Putamen (tissue), 1 donor: ENCODE measurements around the gene NAPA.
"Not testable (repeated sequence)": the region's sequence is repeated elsewhere in the genome, so short reads cannot be mapped to it uniquely, and the experiment has no call there.

Experiments
- DNase-seq: peaks from one replicate; pipeline ENCODE4 v3.0.0-alpha.2; 2016; ENCODE audit warnings: low spot score

NAPA gene

GRCh38 chr19:47486220-47486619 is 28.6 kb downstream of the NAPA start:
- DNase-seq, result not testable (repeated sequence)

GRCh38 chr19:47485210-47485609 is 29.7 kb downstream of the NAPA start:
- DNase-seq, result no peak

GRCh38 chr19:47483800-47484690 is 30.8 kb downstream of the NAPA start, which contains the start of gene KPTN:
KPTN (minus strand) TSS chr19:47484219; CDS start chr19:47484160, 59 bp downstream.
- DNase-seq, result peak; percentile 88

- DNase-seq, result no peak
Observed at GRCh38 chr19:47483200-47483599, 31.7 kb downstream of the NAPA start.

- DNase-seq, result no peak
Observed at GRCh38 chr19:47481460-47482052, 33.3 kb downstream of the NAPA start.

- DNase-seq, result no peak
Observed at GRCh38 chr19:47480658-47481057, 34.2 kb downstream of the NAPA start.

GRCh38 chr19:47479701-47480503 is 35.0 kb downstream of the NAPA start:
- no peak for DNase-seq

- DNase-seq, result no peak
Observed at GRCh38 chr19:47476438-47476972, 38.4 kb downstream of the NAPA start.

GRCh38 chr19:47475465-47475864 is 39.4 kb downstream of the NAPA start:
- no peak for DNase-seq

- DNase-seq, result no peak
Observed at GRCh38 chr19:47473336-47473735, 41.5 kb downstream of the NAPA start.

GRCh38 chr19:47471733-47472457 is 43.0 kb downstream of the NAPA start, which contains the start of gene SLC8A2:
SLC8A2 (minus strand) TSS chr19:47471893; CDS start chr19:47466403, 5,490 bp downstream.
- DNase-seq, result no peak

GRCh38 chr19:47471381-47471732 is 43.5 kb downstream of the NAPA start:
- DNase-seq, result no peak

- DNase-seq, result no peak
Observed at GRCh38 chr19:47470447-47471195, 44.2 kb downstream of the NAPA start.

GRCh38 chr19:47469719-47470118 is 45.1 kb downstream of the NAPA start:
- no peak for DNase-seq

- no peak for DNase-seq
Observed at GRCh38 chr19:47469363-47469700, 45.5 kb downstream of the NAPA start.

GRCh38 chr19:47467914-47468313 is 46.9 kb downstream of the NAPA start:
- DNase-seq, result no peak

- DNase-seq, result no peak
Observed at GRCh38 chr19:47465957-47466356, 48.9 kb downstream of the NAPA start.

- DNase-seq, result peak; percentile 47
Observed at GRCh38 chr19:47464675-47465419, 50.0 kb downstream of the NAPA start.

- DNase-seq, result no peak
Observed at GRCh38 chr19:47461876-47462275, 53.0 kb downstream of the NAPA start.

- no peak for DNase-seq
Observed at GRCh38 chr19:47459477-47459876, 55.4 kb downstream of the NAPA start.
